Right hindlimb (tissue), 1 donor: ENCODE data around the gene ZIK1.

ENCODE experiments used
- DNase-seq: peaks from one replicate; pipeline ENCODE4 v3.0.0-alpha.2; 2018

ZIK1 gene

DNA sequence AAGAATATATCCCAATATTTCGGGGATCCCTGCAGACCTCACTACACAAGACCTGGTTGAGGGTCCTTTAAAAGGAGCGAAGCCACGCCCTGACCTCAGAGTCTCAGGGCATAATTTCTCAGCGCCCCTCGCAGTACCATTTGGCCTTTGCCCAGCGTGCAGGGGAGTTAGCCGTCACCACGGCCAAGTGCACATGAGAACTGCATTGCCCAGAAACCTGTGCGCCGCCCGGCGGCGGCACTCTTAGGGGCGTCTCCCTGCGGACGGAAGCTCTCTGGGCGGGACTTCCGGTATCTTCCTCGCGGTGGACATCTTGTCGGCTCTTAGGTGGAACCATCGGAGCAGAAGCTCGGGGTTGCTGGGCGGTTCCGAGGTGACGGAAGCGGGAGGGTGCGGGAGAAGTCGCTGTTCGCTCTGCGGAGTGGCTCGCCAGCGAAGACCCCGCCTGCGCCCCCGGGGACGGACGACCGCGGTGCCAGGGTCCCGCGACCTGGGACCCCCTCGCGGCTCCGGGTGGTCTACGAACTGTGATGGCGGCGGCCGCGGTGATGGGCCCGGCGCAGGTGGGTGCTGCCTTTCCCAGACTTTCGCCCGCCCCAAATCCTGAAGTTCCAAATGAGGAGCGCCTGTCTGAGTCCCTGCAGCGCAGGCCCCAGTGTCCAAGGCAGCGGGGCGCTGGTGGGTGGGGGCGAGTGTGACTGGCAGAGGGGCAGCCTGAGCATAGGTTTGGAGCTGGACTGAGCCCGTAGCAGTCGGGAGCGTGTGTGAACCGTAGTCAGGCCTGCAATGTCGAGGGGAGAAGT lies 30.2 kb downstream of the ZIK1 start, which contains the start of gene ZNF134:
TSS of gene ZNF134 (plus strand) at position 302 of the 803 bp plus-strand sequence. CDS start 5,227 bp downstream, outside the sequence.
- peak; percentile 95 for DNase-seq

DNA sequence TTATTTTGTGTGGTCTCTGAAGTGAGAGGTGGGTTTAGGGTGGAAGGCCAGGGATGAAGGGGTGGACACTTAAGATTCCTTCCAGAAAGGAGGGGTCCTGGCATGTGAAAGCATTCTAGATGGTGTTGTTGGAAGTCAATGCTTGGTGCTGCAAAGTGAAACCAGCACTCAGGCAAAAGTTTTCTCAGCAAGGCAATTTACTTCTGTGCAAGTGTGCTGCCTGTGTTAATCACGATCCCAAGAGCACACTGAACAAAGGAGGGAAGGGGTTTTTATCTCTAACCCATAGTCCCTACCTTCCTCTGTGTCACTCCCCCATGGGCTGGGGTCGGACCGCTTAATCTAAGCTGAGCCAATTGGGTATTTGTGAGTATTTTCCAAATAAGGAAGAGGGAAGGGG lies 31.4 kb downstream of the ZIK1 start:
- DNase-seq, result no peak

DNA sequence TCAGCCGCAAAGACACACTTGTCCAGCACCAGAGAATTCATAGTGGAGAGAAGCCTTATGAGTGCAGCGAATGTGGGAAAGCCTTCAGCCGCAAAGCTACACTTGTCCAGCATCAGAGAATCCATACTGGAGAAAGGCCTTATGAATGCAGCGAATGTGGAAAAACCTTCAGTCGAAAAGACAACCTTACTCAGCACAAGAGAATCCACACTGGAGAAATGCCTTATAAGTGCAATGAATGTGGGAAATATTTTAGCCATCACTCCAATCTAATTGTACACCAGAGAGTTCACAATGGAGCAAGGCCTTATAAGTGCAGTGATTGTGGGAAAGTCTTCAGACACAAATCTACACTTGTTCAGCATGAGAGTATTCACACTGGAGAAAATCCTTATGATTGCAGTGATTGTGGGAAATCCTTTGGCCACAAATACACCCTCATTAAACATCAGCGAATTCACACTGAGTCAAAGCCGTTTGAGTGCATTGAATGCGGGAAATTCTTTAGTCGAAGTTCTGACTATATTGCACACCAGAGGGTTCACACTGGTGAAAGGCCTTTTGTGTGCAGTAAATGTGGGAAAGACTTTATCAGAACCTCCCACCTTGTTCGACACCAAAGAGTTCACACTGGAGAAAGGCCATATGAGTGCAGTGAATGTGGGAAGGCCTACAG lies 36.9 kb downstream of the ZIK1 start:
- DNase-seq, result no peak

DNA sequence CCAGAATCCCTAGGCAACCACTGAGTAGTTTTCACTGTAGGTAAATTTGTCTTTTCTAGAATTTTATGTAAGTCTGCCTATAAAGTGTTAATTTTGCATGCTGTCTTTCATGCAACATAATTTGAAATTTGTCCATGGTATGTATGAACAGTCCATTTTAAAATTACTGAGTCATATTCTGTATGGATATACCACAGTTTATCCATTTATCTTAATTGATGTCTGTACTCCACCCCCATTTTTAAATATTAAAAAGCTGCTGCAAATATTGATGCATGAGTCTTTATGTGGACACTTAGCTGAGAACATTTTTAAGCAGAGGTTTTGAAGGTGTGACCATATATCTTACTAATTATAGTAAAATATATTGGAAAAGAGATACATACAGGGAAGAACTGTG lies 39.1 kb downstream of the ZIK1 start:
- no peak for DNase-seq

DNA sequence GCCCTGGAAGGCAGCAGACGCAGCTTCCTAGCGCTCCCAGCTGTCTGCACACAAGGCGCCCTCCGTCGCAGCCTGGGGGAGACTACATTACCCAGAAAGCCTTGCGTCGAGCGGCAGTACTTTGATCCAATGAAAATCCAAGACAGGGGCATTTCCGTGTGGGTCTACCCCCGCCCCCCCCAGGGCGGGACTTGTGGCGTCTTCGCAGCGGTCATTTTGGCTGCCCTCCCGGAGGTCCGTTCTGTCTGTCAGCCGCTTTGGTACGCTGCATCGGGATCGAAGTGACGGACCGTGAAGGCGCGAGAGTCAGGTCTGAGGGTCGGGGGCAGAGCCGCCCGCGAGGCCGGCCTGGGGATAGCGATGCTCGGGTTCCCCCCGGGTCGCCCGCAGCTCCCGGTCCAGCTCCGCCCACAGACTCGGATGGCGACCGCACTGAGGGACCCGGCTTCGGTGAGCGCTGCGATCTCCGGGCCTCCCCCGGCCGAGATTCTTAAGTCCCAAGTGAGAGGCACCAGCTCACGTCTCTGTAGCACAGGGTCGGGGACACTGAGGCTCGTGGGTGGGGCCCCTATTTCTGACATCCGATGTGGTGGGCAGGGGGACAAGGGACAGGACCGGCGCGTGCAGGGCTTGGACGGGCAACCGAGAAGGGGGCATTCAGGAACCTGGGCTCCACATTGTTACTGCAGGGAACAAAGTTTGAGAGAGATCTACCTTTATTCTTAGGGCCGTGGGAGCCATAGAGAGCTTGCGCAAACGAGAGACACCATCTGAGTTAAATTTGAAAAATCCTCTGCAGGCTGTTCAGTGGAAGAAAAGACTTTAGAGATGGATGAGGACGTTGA lies 49.3 kb downstream of the ZIK1 start, which contains the start of gene ZNF211:
TSS of gene ZNF211 (plus strand) at position 182 of the 845 bp plus-strand sequence. CDS start at position 361, 179 bp downstream.
- DNase-seq, result peak; percentile 96

DNA sequence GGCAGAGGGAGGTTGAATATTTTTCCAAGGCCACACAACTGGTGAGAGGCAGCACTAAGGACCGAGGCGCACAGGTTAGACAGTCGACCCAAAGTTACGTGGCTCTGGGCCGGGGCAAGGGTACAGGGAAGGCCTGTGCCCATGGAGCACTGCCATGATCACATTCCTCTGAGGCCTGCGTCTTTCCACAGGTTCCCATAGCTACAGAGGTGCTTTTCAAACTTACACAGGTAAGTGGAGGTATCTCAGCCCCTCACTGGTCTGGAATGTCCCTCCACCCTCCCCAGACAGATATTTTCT lies 49.8 kb downstream of the ZIK1 start:
- no peak for DNase-seq

DNA sequence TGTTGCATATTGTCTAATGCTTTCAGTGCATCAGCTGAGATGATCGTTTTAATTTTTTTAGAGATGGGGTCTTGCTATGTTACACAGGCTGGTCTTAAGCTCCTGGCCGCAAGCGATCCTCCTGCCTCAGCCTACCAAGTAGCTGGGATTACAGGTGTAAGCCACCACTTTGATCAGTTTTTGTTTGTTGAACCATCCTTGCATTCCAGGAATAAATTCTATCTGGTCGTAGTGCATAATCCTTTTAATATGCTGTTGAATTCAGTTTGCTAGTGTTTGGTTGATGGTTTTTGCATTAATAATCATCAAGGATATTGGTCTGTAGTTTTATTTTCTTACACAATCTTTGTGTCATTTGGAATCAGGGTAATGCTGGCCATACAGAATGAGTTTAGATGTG lies 53.4 kb downstream of the ZIK1 start:
- no peak for DNase-seq

DNA sequence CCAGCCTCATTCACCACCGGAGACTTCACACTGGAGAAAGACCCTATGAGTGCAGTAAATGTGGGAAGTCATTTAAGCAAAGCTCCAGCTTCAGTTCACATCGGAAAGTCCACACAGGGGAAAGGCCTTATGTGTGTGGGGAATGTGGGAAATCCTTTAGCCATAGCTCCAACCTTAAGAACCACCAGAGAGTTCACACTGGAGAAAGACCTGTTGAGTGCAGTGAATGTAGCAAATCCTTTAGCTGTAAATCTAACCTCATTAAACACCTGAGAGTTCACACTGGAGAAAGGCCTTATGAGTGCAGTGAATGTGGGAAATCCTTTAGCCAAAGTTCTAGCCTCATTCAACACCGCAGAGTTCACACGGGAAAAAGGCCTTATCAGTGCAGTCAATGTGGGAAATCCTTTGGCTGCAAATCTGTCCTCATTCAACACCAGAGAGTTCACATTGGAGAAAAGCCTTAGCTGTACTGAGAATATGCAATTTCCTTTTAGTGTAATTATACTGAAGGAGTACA lies 57.8 kb downstream of the ZIK1 start:
- DNase-seq, result no peak

DNA sequence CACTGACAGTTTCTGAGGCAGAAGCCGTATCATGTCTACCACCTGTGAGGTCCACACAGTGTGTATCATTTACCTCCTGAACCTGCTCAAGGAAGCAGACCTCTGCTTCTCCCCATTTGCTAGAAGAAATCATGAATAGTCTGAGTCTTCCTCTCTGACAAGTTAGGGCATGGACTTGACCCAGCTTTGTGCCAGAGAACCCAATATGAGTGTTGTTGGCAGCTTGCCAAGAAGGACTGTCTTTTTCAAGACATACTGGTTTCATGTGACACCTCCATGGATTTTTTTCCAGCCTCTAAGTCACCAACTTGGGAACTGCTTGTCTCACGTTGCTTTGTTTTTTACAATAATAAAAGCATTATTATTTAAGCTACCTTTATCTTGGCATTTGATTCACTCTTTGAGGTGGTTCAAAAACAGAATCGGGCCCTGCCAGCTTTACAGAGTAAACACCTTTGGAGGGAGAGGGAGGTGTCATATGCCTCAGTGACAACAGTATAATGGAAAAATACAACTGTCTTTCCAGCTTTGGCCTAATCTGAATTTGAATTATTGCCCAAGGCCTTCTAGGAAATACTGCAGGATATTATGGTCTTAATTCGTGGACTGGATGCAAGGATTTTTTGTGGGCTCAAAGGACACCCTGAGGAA lies 58.6 kb downstream of the ZIK1 start:
- DNase-seq, result no peak
